Measurements from ENCODE around the gene RERE.

The RERE gene

DNA sequence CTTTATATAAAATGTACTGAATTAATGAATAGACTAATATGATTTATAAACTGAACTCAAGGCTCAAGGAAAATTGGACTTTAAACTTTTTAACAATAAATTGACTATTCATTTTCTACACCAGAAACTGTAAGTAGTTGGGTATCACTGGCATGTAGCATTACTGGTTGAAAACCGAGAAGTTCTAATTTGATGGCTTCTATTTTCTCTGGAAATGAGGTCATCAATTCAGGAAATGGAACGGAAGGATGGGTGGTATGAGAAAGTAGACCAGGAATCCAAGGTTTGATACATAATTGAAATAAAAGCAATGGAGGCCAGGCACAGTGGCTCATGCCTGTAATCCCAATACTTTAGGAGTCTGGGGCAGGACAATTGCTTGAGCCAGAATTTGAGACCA is 50.4 kb downstream of the RERE start:
- H3K4me3 ChIP-seq (ENCODE audit: low read depth, low read length): no peak overlapping the region
- DNase-seq (ENCODE audit: low read depth): no peak

DNA sequence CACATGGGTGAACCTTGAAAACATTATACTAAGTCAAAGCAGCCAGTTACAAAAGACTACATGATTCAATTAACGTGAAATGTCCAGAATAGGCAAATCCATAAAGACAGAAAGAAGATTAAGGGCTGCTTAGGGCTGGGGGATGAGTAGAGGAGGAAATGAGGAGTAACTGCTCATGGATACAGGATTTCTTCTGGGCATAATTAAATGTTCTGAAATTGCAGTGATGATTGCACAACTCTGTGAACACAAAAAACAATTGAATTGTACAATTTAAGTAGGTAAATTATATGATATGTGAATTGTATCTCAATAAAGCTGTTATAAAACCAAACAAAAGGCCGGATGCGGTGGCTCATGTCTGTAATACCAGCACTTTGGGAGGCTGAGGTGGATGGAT is 52.2 kb downstream of the RERE start:
- no peak overlapping the region for H3K4me3 ChIP-seq (ENCODE audit: low read depth, low read length)
- DNase-seq (ENCODE audit: low read depth): no peak

DNA sequence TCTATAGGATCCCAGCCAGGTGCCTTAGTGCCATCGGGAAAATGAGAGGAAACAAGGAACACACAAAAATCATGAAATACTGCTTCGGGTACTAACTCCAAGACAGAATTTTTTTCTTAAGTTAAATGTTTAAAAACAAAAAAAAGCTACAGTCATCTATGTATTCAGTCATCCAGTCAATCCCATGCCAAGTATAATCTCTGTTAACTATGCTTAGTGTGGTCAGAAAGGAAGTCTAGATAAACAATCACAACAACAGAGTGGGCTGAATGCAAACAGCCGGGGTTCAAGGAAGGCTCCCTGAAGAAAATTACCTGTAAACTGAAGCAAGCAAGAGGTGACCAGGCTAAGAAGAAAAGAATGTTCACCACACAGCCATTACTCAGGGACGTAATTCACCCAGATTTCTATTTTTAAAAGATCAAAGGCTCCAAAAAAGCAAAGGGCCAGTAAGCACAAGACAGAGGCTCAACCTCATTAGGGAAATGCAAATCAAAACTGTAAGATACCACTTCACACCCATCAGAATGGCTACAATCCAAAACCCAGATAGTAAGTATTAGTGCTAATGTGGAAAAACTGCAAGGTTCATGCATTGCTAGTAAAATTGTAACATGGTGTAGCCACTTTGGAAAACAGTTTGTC is 53.0 kb downstream of the RERE start:
- H3K4me3 ChIP-seq (ENCODE audit: low read depth, low read length): no peak overlapping the region
- no peak for DNase-seq (ENCODE audit: low read depth)

DNA sequence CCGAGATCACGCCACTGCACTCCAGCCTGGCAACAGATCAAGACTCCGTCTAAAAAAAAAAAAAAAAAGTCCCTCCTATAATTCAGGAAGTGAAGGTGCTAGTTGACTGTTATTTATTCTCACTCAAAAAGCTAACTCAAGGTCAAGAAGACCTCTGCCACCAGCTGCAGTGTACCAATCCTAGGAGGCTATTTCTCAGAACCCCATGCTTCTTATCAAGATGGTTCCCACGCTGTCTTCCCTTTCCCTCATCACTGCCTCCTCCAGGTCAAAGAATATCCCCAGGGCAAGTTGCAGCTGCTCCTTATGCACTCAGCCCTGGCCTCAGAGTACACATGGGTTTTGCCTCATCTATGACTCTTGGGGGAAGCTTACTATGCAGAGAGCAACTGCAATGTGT is 53.6 kb downstream of the RERE start:
- no peak overlapping the region for H3K4me3 ChIP-seq (ENCODE audit: low read depth, low read length)
- DNase-seq (ENCODE audit: low read depth): no peak

GRCh38 chr1:8754993-8755392 is 62.4 kb downstream of the RERE start:
- no peak overlapping the region for H3K4me3 ChIP-seq (ENCODE audit: low read depth, low read length)
- DNase-seq (ENCODE audit: low read depth): no peak

GRCh38 chr1:8754247-8754650 is 63.2 kb downstream of the RERE start:
- DNase-seq (ENCODE audit: low read depth): no peak
- no peak overlapping the region for H3K4me3 ChIP-seq (ENCODE audit: low read depth, low read length)

DNA sequence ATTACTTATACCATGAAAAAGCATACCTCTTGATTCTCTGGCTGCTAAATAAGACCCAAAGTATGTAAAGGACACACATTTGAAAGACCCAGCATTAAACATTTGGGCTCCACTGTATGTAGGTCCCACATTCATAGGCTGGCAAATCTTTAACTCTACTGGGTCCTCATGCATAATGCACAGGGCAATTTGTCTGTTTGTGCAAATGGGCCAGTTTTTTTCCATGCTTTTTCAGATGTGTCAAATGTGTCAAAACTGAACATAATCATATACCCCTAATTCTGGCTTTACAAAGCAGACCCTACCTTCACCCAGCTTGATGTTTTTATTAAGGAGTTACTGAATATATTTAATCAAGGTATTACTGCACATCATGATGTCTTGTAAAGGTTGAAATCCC is 63.7 kb downstream of the RERE start:
- no peak for DNase-seq (ENCODE audit: low read depth)
- H3K4me3 ChIP-seq (ENCODE audit: low read depth, low read length): no peak overlapping the region

DNA sequence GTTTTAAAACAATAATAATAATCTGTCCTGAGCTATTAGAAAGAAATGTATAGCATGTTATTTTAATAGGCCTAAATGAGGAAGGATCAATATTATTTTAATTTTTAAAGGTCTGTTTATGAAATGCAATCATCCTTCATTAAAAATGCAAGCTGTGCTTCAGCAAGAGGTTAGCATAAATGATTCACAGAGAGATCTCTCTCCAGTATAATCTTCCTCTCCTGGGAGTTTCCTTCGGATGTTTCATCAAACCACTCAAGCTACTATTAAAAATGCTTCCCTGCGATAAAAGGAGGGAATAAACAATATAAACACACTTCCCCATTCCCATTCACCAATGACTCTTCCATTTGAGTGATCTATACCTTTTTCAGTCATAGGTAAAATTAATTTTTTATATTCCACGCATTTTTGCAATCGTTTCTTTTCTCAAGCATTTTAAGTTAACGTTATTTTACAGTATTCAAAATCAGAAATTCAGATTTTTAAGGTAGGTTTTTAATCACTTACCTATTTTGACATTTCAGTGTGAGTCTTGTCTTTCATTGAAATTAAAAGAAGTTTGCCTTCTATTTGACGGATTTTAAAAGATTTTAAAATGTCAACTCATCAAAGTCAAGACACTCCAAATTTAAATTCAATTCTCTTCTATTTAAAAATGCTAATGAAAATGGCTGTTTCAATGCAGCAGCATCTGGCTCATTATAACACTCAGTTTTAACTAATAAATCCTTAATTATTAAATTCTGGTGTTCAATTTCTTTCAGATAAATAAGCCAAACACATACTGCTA is 64.3 kb downstream of the RERE start:
- H3K4me3 ChIP-seq (ENCODE audit: low read depth, low read length): no peak overlapping the region
- peak; percentile 4 for DNase-seq (ENCODE audit: low read depth)

- H3K4me3 ChIP-seq (ENCODE audit: low read depth, low read length): no peak overlapping the region
- DNase-seq (ENCODE audit: low read depth): no peak
These were observed 65.0 kb downstream of the RERE start for GRCh38 chr1:8752411-8752810.

- no peak overlapping the region for H3K4me3 ChIP-seq (ENCODE audit: low read depth, low read length)
- DNase-seq (ENCODE audit: low read depth): no peak
These were observed 65.5 kb downstream of the RERE start for GRCh38 chr1:8751984-8752383.

- no peak overlapping the region for H3K4me3 ChIP-seq (ENCODE audit: low read depth, low read length)
- DNase-seq (ENCODE audit: low read depth): no peak
These were observed 69.3 kb downstream of the RERE start for GRCh38 chr1:8747879-8748825.

DNA sequence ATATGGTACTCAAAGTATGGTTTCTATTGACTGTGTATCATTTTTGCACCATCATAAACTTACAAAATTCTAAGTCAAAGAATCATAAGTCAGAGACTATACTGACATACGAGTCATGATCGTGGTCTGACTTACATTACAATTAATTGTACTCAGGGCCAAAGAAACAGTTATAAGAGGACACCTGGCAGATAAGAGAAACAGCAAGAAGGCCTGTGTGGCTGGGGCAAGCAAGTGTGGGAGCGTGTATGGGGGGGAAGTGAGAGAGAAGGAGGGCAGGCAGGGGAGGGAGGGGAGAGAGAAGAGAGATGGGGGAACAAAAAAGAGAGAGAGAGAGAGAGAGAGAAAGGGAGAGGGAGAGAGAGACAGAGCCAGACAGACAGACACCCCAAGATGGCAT is 70.9 kb downstream of the RERE start:
- no peak overlapping the region for H3K4me3 ChIP-seq (ENCODE audit: low read depth, low read length)
- no peak for DNase-seq (ENCODE audit: low read depth)

GRCh38 chr1:8745749-8746390 is 71.6 kb downstream of the RERE start:
- DNase-seq (ENCODE audit: low read depth): no peak
- no peak overlapping the region for H3K4me3 ChIP-seq (ENCODE audit: low read depth, low read length)

GRCh38 chr1:8745346-8745745 is 72.1 kb downstream of the RERE start:
- DNase-seq (ENCODE audit: low read depth): no peak
- H3K4me3 ChIP-seq (ENCODE audit: low read depth, low read length): no peak overlapping the region

- no peak for DNase-seq (ENCODE audit: low read depth)
- H3K4me3 ChIP-seq (ENCODE audit: low read depth, low read length): no peak overlapping the region
These were observed 75.2 kb downstream of the RERE start for GRCh38 chr1:8742022-8742924.

GRCh38 chr1:8740034-8740449 is 77.4 kb downstream of the RERE start:
- DNase-seq (ENCODE audit: low read depth): peak; percentile 63
- no peak overlapping the region for H3K4me3 ChIP-seq (ENCODE audit: low read depth, low read length)

- no peak for DNase-seq (ENCODE audit: low read depth)
- no peak overlapping the region for H3K4me3 ChIP-seq (ENCODE audit: low read depth, low read length)
These were observed 78.1 kb downstream of the RERE start for GRCh38 chr1:8739377-8739776.

DNA sequence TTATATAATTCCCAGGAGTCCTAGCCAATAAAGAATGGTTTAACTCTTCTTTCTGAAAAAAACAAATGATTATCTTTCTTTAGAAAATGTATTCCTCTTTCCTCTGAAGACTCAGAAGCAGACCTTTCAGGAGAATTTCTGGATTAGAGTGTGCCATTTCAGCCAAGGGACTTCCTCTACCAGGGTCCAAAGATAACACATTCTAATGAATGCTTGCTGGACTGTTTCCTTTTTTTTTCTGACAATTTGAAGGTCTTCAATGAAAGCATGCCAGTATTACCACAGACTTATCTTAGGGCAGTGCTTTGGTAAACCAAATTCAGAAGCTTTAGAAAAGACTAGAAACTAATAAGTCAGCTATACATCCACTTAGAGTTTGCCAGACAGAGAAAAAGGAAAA is 80.5 kb downstream of the RERE start:
- no peak overlapping the region for H3K4me3 ChIP-seq (ENCODE audit: low read depth, low read length)
- DNase-seq (ENCODE audit: low read depth): no peak

DNA sequence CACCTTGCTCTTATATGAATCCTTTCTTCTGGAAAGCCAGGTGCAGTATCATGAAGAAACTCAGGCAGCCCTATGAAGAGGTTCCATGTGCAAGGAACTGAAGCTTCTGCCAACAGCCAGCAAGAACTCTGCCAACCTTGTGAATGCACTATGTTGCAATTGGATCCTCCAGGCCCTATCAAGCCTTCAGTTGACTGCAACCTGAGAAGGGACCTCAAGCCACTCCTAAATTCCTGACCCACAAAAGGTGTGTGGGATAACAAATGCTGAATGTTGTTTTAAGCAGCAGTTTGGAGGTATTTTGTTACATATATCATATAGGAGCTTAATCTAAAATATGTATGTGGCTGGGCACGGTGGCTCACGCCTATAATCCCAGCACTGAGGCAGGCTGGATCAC is 84.0 kb downstream of the RERE start:
- DNase-seq (ENCODE audit: low read depth): no peak
- H3K4me3 ChIP-seq (ENCODE audit: low read depth, low read length): no peak overlapping the region
